Measurements from ENCODE around the gene FANCE.

GRCh38 chr6:35487658-35488516 is 35.7 kb downstream of the FANCE start:
- TF ChIP-seq ESRRA (IDR thresholded peaks at IDR 0.05; ENCODE audit: borderline replicate concordance, low read length) (no peak), POLR2A (IDR thresholded peaks at IDR 0.05; ENCODE audit: low read length) (no peak), RFX5 (IDR thresholded peaks at IDR 0.05) (no peak), PHF8 (IDR thresholded peaks at IDR 0.05; ENCODE audit: borderline replicate concordance, low read depth) (no peak), EP300 (IDR thresholded peaks at IDR 0.05) (no peak), JUN (IDR thresholded peaks at IDR 0.05) (no peak), GATA3 (IDR thresholded peaks at IDR 0.05; ENCODE audit: borderline replicate concordance) (no peak)
- TF ChIP-seq, protein P1, sequence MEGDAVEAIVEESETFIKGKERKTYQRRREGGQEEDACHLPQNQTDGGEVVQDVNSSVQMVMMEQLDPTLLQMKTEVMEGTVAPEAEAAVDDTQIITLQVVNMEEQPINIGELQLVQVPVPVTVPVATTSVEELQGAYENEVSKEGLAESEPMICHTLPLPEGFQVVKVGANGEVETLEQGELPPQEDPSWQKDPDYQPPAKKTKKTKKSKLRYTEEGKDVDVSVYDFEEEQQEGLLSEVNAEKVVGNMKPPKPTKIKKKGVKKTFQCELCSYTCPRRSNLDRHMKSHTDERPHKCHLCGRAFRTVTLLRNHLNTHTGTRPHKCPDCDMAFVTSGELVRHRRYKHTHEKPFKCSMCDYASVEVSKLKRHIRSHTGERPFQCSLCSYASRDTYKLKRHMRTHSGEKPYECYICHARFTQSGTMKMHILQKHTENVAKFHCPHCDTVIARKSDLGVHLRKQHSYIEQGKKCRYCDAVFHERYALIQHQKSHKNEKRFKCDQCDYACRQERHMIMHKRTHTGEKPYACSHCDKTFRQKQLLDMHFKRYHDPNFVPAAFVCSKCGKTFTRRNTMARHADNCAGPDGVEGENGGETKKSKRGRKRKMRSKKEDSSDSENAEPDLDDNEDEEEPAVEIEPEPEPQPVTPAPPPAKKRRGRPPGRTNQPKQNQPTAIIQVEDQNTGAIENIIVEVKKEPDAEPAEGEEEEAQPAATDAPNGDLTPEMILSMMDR (IDR thresholded peaks at IDR 0.05), result no peak
- TF ChIP-seq, protein P2, sequence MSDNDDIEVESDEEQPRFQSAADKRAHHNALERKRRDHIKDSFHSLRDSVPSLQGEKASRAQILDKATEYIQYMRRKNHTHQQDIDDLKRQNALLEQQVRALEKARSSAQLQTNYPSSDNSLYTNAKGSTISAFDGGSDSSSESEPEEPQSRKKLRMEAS (IDR thresholded peaks at IDR 0.05), result no peak

Data from A549 (cell line).